ENCODE results near the gene CACUL1. TPM values are rescaled to one million over a fixed set of nuclear protein-coding genes. Genes with fewer than 3 reads are reported as not detected.

Gene CACUL1
- total and polyA plus RNA-seq, 9 of the 15 experiments (the other 6 are each of a cell fraction or from before 2014, with no cell fraction given), result 4.5 to 17.1 (median 13.5) TPM

DNA sequence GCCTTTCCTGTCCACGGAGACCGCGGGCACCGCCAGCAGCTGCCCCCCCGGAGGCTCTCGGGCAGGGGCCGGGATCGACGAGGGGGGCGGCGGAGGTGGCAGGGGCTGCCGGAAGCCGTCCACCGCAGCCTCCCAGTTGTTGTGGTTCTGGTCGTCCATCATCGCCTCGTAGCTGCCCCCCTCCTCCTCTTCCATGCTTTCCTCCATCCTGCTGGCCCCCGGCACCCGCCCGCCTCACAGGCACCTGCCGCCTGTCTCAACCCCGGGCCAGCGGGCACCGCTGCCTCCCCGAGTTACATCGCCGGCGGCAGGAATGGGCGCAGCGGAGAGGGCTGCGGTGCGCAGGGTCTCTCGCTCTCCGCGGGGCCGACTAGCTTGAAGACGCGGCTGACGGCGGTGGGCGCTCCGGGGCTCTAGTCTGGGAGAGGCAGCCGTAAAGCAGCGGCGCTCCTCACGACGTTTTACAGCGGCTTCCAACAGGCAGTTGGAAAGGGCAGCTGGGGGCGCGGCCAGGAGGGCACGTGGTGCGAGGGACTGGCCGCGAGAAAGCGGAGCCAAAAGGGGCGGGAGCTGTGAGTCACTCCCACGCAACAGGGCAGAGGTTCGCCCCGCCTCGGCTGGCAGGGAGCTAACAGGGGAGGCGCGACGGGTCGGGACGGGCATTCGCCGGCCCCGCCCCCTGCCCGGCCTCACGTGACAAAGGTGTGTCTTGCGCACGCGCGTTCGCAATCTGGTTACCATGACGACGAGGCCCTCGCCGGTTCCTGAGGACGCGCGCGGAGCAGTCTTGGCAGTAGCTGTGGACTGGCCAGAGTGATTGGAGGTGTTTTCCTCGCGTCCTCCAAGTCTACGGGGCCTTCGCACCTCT is at the start of gene CACUL1 (continued):
- TF ChIP-seq, protein P1, sequence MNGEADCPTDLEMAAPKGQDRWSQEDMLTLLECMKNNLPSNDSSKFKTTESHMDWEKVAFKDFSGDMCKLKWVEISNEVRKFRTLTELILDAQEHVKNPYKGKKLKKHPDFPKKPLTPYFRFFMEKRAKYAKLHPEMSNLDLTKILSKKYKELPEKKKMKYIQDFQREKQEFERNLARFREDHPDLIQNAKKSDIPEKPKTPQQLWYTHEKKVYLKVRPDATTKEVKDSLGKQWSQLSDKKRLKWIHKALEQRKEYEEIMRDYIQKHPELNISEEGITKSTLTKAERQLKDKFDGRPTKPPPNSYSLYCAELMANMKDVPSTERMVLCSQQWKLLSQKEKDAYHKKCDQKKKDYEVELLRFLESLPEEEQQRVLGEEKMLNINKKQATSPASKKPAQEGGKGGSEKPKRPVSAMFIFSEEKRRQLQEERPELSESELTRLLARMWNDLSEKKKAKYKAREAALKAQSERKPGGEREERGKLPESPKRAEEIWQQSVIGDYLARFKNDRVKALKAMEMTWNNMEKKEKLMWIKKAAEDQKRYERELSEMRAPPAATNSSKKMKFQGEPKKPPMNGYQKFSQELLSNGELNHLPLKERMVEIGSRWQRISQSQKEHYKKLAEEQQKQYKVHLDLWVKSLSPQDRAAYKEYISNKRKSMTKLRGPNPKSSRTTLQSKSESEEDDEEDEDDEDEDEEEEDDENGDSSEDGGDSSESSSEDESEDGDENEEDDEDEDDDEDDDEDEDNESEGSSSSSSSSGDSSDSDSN (IDR thresholded peaks at IDR 0.05; ENCODE audit: borderline replicate concordance in 1 of 2, low read depth in 2 of 2, low read length in 2 of 2), result peak in 1 of 2 experiments; percentile 67; a peak in 2 of 4 replicates
- TF ChIP-seq, protein P2, sequence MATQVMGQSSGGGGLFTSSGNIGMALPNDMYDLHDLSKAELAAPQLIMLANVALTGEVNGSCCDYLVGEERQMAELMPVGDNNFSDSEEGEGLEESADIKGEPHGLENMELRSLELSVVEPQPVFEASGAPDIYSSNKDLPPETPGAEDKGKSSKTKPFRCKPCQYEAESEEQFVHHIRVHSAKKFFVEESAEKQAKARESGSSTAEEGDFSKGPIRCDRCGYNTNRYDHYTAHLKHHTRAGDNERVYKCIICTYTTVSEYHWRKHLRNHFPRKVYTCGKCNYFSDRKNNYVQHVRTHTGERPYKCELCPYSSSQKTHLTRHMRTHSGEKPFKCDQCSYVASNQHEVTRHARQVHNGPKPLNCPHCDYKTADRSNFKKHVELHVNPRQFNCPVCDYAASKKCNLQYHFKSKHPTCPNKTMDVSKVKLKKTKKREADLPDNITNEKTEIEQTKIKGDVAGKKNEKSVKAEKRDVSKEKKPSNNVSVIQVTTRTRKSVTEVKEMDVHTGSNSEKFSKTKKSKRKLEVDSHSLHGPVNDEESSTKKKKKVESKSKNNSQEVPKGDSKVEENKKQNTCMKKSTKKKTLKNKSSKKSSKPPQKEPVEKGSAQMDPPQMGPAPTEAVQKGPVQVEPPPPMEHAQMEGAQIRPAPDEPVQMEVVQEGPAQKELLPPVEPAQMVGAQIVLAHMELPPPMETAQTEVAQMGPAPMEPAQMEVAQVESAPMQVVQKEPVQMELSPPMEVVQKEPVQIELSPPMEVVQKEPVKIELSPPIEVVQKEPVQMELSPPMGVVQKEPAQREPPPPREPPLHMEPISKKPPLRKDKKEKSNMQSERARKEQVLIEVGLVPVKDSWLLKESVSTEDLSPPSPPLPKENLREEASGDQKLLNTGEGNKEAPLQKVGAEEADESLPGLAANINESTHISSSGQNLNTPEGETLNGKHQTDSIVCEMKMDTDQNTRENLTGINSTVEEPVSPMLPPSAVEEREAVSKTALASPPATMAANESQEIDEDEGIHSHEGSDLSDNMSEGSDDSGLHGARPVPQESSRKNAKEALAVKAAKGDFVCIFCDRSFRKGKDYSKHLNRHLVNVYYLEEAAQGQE (IDR thresholded peaks at IDR 0.05; ENCODE audit: borderline replicate concordance), result peak; percentile 92
- TF ChIP-seq, protein P2 (CRISPR knock-in tag; IDR thresholded peaks at IDR 0.05; ENCODE audit: low read depth), result no peak
- peak; percentile 67 for TF ChIP-seq TAF9B (IDR thresholded peaks at IDR 0.05; ENCODE audit: partially characterized antibody)
- 0 out of 2 replicates have a peak, but pooled peaks have one; percentile 25 for TF ChIP-seq HCFC1 (IDR thresholded peaks at IDR 0.05; ENCODE audit: low read depth, low read length)
- peak; percentile 85 for TF ChIP-seq JUND (IDR thresholded peaks at IDR 0.05; ENCODE audit: borderline replicate concordance, low read depth, low read length)
- TF ChIP-seq JUND (tag; IDR thresholded peaks at IDR 0.05; ENCODE audit: borderline replicate concordance, low read depth, low read length), result peak; percentile 77; the same call in 1 of the 3 replicates
- TF ChIP-seq FOXJ3 (CRISPR knock-in tag; IDR thresholded peaks at IDR 0.05), result no peak
- TF ChIP-seq DPF2 (IDR thresholded peaks at IDR 0.05), result no peak
- peak; percentile 97 for TF ChIP-seq BMI1 (IDR thresholded peaks at IDR 0.05; ENCODE audit: low read length)
- TF ChIP-seq ZC3H11A (IDR thresholded peaks at IDR 0.05; ENCODE audit: low read depth, low read length), result no peak

Measured in K562 (cell line).